ENCODE results near the gene VEGFC.

The VEGFC gene, protein sequence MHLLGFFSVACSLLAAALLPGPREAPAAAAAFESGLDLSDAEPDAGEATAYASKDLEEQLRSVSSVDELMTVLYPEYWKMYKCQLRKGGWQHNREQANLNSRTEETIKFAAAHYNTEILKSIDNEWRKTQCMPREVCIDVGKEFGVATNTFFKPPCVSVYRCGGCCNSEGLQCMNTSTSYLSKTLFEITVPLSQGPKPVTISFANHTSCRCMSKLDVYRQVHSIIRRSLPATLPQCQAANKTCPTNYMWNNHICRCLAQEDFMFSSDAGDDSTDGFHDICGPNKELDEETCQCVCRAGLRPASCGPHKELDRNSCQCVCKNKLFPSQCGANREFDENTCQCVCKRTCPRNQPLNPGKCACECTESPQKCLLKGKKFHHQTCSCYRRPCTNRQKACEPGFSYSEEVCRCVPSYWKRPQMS

DNA sequence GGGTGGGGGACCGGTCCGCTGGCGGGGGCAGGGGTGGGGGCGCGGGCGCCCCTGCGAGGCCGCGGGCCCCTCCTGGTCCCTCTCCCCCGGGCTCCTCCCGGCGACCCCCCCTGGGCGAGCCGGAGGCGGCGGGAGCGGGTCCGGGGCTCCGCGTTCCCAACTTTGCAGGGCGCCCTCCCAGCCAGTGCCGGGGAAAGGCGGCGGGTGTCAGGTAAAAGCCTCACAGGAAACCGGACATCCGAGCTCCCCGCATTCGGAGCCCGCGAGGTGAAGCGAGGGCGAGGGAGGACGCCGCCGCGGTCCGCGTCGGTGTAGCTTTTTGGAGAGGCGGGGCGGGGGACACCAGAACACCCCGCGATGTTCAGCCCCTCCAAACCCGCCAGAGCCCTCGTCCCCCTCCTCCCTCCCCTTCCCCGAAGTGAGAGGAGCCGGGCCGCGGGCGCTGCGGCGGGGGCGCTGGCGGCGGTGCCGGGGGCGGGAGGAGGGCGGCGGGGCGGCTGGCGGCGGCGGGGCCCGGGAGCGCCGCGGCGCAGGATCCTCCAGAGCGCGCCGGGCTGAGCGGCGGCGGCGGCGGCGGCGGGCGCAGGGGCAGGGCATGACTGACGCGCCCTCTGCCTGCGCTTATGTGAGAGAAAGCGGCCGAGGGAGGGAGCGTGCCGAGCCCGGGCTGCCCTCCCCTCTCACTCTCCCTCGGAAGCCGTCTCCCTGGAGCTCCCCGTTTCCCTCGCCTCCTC is at the start of gene VEGFC:
VEGFC (minus strand) TSS at position 597 of the 734 bp plus-strand sequence. CDS start 611 bp downstream, outside the sequence.
- DNase-seq: no peak

DNA sequence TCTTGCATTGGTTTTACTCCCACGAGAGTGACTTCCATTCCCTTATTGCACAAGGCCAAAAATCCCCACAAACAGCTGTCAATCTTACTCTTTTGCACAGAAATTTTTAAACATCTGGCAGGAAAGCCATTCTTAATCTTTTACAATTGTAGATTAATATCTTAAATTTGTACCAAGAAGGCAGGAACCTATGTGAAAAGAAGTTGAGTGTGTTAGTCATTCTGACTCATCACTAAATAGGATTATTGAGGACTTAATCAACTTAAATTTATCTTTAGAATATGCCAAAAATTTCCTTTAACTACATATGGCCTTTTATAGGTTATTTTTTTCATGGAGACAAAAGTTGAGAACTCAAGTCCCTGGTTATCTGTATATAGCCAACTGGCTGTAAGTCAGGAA is 49.0 kb upstream of the VEGFC start:
- DNase-seq: no peak

DNA sequence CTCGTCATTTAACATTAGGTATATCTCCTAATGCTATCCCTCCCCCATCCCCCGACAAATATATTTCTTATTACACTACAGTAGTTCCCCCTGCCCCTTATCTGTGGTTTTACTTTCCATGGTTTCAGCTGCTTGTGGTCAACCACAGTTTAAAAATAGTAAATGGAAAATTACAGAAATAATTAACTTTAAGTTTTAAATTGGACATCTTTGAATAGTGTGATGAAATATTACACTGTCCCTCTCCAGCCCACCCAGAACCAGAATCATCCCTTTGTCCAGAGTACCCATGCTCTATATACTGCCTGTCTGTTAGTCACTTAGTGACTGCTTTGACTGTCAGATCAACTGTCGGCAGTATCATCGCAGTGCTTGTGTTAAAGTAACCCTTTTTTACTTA is 47.4 kb upstream of the VEGFC start:
- no peak for DNase-seq

DNA sequence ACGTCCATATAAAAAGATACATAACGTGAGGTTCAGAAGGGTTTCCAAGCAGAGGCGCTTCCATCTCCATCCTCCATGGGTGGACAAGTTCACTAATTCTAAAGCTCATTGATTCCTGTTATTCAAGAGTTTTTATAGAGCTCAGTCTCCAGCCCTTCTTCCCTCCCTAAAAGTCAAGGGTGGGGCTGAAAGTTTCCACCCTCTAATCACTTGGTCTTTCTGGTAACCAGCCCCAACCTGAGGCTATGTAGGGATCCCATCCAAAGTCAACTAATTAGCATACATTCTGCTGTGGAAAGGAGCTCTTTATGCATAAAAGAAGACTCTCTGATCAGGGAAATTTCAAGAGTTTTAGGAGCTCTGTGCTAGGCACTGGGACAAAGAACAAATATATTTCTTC is 46.9 kb upstream of the VEGFC start:
- DNase-seq: no peak

DNA sequence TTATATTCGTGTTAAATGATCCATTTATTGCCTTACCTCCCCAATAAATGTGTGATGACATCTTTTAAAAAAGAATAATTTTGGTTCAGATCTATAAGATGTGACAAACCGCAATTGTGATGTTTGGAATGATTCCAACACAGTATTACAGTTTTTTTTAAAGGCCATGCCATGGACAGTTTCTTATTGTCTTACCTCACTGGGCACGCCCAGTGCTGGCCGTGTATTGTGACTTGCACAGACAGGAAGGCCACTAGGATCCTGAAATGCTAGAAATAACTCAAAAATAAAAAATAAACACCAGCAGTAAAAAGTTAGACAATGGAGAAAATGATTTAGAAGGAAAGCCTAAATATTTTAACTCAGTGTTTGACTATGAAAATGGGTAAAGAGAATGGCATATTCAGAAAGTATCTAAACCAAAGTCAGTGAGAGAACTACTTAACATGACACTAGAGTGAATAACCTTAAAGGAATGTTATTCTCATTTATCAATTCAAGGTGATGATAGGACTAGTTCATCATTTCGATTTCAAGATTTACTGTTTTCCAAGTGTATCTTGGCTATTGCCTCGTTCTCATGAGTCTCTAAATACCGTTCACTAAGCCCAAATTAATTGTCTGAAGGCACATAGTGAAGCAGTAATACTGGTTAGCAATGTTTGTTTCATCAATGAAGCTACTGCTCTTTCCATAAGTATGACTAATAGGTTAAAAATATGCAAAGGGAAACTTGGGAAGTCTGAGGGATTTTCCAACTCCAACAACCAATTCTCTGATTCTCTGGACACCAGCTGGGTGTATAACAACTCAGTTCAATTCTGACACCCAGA is 46.1 kb upstream of the VEGFC start:
- DNase-seq: no peak

DNA sequence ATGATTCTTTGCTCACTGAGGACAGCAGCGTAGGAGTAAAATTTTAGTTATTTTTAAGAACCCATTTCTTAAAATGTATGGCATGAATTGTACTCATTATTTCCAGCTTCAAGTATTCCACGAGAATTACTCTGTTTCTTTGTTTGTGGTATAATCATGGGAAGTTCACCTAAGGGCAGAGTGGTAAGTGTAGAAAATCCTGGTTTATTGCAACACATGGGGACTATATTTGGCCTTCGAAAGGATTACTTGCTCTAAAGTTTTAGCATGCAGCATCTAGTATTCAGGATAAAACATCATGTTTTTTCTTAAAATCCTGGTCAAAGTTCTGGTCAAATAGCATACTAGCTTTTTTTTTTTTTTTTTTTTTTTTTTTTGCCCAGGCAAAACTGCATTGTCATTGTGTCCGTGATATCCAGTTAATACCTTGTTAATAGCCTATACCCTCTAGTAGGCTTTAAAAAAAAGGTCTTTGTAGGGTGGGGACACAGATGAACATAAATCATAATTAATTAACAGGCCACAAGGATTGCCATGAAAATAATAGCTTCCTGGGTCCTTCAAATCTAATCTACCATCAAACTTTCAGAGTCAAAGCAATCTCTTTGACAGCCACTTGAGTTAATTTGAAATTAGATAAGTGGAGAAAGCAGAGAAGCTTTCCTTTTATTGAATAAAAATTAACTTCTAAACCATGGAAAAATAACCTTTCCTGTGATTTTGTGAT is 44.6 kb upstream of the VEGFC start:
- no peak for DNase-seq

DNA sequence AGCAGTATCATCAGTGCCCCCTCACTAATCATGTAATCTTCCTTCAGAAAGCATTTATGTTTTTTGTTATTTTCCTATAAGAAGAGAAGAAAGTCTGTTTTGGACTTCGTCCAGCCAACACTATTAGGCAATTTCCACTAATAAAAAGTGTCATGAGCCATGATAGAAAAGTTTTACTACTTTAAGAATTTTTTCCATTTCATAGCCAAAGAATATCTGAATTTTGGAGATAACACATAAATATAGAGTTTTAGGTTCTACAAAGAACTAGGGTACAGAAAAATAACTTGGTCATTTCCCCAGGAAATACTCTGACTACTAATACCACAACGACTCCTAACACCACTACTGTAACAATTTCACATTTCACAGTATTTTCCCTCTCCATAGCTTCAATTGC is 41.8 kb upstream of the VEGFC start:
- DNase-seq: no peak

DNA sequence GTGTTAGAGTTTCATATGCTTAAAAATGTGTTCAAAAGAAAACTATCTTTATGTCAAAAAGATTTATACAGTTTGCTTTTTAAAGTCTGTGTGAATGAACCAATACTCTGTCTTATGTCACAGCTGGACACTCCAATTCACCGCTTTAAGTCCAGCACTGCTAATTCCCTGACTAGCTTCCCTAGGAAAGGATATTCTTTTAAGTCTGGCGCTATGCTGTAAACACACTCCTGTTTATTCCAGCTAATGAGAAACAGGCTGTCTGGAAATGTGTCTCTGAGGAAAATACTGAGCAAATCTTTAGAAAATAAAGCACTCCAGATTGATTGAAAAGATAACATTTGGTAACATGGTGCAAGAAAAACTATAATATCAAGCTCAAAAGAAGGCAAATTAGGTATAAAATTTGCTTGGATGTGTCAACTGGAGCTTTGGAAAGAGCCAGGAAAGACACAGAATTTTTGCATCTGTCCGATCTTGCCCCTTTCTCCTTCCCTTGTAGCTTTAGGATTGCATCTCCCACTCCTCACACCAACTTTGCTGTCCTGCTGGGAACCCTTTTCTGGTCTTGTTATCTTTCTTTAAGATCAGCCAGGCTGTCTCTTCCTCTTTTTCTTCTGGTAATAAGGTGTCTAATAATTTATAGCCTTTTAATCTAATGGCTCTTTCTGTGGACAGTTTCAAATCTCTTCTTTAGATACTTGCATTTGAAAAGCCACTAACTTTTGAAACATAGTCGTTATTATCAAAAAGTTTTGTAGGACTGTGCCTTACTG is 40.9 kb upstream of the VEGFC start:
- DNase-seq: no peak

DNA sequence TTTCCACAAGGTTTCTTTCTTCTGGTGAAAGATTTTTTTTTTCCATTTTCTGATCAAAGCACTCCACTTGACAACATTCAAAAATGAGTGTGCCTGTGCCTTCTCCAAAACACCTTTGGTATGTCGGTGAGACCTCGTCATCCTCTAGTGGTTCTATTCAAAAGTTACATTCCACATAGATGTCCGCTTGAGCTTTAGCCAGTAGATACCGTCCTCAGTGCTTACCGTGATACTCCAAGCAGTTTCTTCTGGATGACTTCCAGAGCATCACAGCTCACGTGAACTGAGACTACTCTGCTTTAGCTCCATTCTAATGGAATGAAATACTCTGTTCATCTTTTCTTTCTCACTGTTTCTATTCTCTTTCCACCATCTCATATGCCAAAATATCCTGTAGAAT is 38.2 kb upstream of the VEGFC start:
- DNase-seq: no peak

DNA sequence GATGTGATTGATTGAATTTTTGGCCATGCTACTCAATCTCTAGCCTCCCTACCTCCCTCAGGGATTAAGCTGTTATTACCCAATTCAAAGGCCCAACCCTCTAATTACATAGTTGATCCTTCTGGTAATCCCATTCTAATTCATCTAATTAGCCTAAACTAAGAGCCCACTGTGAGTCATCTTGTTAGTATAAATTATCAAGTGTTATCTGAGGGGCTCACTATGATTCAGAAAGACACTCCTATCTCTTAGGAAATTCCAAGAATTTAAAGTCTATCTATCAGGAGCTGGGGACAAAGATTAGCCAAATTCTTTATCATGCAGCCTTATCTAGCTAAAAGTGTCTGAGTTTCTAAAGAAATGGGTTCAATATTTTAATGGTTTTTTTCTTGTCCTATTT is 32.9 kb upstream of the VEGFC start:
- DNase-seq: no peak

DNA sequence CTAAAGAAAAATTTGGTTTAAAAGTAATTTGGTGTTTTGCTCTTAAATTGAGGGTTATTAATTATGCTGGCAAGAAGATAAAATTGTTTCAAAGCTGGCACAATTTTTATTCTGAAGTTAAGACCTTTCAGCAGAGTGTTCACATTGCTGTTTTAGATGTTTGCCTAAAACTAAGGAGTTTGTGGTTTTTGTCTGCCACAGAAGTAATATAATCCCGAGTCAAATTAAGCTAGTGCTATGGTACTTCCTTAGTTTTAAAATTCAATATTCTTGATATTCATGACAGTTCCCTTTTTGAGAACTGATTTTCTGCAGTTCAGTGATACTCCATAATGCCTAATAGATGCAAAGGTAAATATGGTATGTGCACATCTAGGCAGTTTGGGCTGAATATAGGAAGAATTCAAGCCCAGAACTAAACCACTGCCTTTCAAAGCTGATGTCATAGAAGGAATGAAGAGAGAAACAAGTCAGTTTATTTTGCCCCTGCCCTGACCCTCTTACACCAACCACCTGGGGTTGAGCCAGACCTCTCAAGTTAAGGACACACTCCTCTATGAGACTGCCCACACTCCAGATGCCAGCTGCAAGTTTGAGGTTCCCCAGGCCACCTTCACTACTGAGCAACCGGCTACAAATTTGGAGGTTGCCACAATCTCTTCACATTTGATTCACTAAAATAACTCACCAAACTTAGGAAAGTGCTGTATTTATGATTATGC is 32.1 kb upstream of the VEGFC start:
- no peak for DNase-seq

DNA sequence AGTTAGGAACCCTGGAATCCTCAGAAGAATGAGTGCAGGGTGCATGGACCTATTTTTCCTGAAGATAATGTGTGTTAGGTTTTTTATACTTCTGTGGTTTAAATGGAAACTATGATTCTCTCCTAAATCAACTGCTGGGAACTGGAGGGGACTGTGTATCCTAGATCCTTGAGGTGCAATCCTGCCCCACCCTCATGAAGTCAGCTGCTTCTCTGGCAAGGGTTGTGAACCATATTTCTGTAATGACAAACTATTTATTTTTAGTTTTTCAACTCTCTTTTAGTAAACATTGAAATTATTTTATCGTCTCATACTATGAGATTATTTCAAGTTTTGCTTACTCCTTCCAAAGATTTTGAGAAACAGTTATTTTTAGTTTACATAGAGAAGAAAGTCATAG is 25.8 kb upstream of the VEGFC start:
- DNase-seq: no peak

DNA sequence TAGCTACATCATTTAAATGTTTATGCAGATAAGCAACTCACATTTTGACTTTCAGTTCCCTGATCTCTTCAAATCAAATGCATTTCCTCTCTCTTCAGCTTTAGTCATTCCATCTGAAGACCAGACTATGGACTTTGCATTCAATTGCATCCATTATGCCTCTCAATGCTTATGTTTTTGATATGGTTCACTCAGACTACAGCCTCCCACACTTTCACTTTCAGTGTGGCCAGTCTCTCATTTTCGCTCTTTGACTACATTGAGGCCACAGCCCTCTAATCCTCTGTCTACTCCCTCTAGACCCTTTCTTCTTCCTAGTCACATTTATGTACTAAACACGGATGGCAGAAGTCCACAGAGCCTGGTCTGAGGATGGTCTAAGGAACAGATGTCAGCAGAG is 24.5 kb upstream of the VEGFC start:
- DNase-seq: no peak

DNA sequence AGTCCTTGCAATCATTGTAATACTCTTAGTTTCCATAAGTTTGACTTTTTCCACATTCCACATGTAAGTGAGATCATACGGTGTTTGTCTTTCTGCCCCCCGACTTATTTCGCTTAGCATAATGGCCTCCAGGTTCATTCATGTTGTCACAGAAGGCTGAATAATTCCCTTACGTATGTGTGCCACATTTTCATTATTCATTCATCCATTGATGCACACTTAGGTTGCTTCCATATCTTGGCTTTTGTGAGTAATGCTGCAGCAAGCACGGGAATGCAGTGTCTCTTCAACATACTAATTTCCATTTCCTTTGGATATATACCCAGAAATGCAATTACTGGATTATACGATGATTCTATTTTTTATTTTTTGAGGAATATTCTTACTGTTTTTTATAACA is 22.0 kb upstream of the VEGFC start:
- DNase-seq: no peak

DNA sequence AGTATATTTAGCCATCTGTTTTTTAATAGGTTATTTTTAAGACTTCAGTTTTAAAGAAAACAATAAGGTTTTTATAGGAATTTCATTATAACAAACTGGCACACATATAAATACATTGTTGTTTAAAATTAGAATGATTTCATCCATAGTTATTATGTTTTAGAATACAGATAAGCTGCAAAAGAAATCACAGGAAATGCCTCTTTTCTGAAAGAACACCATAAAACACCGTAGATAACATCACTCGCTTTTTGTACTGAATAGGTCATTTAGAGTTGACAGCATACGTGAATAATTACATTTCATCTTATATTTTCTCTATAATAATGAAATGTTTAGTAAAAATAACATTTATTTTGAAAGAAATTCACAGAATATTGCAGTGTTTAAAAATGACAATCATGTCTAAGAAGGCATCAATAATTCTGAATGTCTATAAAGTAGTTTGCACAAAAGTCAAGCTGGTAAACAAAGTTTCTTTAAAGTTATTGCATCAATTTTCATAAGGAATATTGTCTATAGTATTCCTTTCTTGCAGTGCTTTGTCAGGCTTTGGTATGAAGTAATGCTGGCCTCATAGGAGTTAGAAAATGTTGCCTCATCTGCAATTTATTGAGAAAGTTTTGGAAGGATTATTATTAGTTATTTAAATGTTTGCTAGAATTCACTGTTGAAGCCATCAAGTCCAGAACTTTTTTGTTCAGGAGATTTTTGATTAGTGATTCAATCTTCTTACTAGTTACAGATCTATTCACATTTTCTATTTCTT is 17.9 kb upstream of the VEGFC start:
- DNase-seq: no peak

DNA sequence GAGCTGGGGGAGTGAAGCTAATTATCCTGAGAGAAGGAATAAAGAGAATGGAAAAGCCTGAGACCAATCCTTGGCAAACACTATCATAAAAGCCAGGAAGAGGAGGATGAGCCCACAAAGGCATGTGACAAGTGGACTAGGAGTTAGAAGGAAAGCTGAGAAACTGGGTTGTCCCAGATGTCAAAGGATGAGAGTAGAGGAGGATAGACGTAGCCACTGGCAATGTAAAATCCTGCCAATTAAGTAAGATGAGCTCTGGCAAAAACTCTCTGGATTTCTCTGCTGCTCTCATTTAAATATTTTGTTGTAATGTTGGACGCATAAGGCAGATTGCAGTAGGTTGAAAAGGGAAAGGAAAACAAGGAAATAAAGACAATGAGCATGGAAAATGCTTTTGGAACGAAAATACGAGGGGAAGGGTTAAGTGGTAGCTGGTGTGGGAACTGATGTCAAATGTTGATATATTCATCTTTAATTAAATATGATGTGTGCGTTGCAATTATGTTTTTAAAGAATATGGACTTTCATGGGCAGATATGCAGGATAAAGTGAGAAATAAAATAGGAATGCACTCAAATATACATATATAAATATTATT is 14.2 kb upstream of the VEGFC start:
- DNase-seq: no peak

DNA sequence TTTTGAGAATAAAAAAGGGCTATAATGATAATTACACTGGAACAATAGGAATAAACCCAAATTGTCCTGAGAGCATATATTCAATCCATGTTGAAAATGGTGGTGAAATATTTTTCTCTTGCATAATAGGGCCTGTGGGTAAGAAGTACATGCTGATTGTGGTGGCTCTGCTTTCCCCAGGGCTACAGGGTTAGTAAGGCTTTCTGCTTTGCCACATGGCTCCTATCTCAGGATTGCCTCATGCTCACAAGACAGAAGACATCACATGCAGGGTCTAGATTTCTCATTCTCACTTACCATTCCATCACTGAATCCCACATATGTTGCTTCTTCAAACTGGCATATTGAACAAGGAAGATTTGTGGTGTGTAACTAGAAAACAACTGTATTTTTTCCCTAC is 12.4 kb upstream of the VEGFC start:
- no peak for DNase-seq

DNA sequence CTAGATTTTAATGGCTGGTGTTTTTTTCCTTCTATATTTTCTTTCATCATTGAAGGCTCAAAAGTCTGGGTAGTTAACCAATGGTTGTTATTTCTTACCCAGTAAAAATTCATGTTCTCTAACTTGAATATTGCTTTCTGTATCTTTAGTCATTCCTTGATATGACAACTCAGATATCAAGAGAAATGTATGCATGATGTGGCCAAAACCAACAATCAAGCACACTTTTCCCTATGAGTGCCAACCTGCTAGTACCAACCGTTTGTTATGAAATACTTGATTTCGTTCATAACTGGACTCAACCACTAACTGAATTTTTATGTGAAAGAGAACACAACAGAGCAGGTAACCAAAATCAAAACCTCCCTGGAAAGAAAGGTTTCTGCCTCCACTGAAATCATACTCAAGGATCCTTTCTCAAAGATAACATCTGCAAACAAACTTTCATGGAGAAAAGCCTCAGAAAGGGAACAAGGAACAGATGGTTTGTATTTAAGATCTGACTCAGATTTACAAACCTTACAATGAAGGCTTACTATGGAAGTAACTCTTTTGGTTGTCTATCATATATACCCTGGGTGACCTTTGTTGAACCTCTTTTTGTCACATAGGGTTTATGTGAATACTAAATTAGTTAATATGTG is 8.3 kb upstream of the VEGFC start:
- DNase-seq: no peak

DNA sequence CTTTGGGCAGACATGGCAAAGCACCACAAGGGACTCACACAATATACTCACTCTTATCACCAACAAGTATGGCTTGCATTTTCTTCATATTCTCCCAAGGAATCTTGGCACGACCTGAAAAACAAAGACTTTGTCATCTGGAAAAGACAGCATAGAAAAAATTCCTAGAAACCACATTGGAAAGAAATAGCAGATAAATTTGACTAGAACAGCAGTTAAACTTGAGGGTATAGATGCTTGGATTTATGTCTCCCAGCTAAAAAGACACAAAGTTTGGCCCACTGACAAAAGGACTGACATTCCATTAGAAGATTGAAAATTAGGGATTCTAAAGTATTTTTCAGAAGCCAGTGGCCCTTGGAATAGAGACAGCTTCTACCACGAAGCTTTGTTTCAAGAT is 6.9 kb upstream of the VEGFC start:
- DNase-seq: no peak

DNA sequence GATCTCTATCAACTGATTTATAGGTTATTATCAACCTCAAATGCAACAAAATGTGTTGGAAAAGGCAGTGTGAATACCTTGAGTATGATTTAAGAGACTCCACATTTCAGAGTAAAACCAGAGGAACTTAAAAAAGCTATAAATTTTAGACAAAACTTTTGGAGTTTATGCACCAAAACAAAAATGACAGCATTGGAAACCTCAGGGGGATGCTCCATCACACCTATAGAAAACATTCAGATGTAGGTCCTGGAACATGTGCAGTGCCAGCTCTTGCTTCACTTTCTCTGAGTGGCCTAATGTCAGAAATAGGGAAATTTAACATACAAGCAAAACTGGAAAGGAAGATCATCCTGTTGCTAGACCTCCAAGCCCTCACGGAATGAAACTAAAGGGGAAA is 5.8 kb upstream of the VEGFC start:
- DNase-seq: no peak
